GM18502 (cell line): Measurements from ENCODE around the gene WDR33.

Experiments used
- ATAC-seq: cut with Tn5 transposase; IDR thresholded peaks from one replicate; pipeline ENCODE4 v1.9.1; 2021; ENCODE audit warnings: mild to moderate bottlenecking; ENCODE audit not compliant: unreplicated experiment, poor library complexity

The WDR33 gene

GRCh38 chr2:127661072-127661649 lies 149.8 kb downstream of the WDR33 start:
- ATAC-seq = no peak

- ATAC-seq = no peak
Observed at GRCh38 chr2:127660291-127660578, 150.7 kb downstream of the WDR33 start.

GRCh38 chr2:127659408-127660290 lies 151.3 kb downstream of the WDR33 start:
- no peak for ATAC-seq

GRCh38 chr2:127658641-127659407 lies 152.1 kb downstream of the WDR33 start:
- ATAC-seq = no peak

- ATAC-seq = no peak
Observed at GRCh38 chr2:127658146-127658545, 152.8 kb downstream of the WDR33 start.

- ATAC-seq = no peak
Observed at GRCh38 chr2:127657232-127657595, 153.8 kb downstream of the WDR33 start.

GRCh38 chr2:127656569-127657231 lies 154.3 kb downstream of the WDR33 start:
- no peak for ATAC-seq

- no peak for ATAC-seq
Observed at GRCh38 chr2:127655209-127656073, 155.5 kb downstream of the WDR33 start.

- ATAC-seq = no peak
Observed at GRCh38 chr2:127654838-127655175, 156.2 kb downstream of the WDR33 start.

- no peak for ATAC-seq
Observed at GRCh38 chr2:127654084-127654837, 156.7 kb downstream of the WDR33 start.

- no peak for ATAC-seq
Observed at GRCh38 chr2:127653421-127654083, 157.4 kb downstream of the WDR33 start.

GRCh38 chr2:127652786-127653357 lies 158.1 kb downstream of the WDR33 start:
- ATAC-seq = no peak

- ATAC-seq = no peak
Observed at GRCh38 chr2:127651971-127652550, 158.9 kb downstream of the WDR33 start.

- no peak for ATAC-seq
Observed at GRCh38 chr2:127651381-127651809, 159.6 kb downstream of the WDR33 start.
